Measurements from ENCODE around the gene PARL. TPM values are rescaled to one million over a fixed set of nuclear protein-coding genes. Genes with fewer than 3 reads are reported as not detected.

Gene PARL
- total RNA-seq, 4 donors from 2014 or later, result 47.6 to 66.6 (median 55.7) TPM

- no peak for DNase-seq (ENCODE audit: low spot score in 2 of 2)
- peak overlapping the region; percentile 74 to 92 (median 90) for H3K4me3 ChIP-seq
- H3K27ac ChIP-seq, result peak overlapping the region; percentile 71 to 88 (median 84)
- no peaks in the 10 kb centered on the region for H3K9me3 ChIP-seq
- TF ChIP-seq CTCF (IDR thresholded peaks at IDR 0.05) (no peak), POLR2A (IDR thresholded peaks at IDR 0.05) (no peak), EP300 (IDR thresholded peaks at IDR 0.05) (no peak)
- peaks cover 0 to 39% (median 19%) of the 10 kb centered on the region in 4 donors for H3K4me1 ChIP-seq
- H3K27me3 ChIP-seq, result no peaks in the 10 kb centered on the region
- no peaks in the 10 kb centered on the region for H3K36me3 ChIP-seq
- 1 to 4% methylated on average over 9 of the region's 9 CpGs for WGBS, 2 donors
Observed at GRCh38 chr3:183884097-183884426, 618 bp downstream of the PARL start.

DNA sequence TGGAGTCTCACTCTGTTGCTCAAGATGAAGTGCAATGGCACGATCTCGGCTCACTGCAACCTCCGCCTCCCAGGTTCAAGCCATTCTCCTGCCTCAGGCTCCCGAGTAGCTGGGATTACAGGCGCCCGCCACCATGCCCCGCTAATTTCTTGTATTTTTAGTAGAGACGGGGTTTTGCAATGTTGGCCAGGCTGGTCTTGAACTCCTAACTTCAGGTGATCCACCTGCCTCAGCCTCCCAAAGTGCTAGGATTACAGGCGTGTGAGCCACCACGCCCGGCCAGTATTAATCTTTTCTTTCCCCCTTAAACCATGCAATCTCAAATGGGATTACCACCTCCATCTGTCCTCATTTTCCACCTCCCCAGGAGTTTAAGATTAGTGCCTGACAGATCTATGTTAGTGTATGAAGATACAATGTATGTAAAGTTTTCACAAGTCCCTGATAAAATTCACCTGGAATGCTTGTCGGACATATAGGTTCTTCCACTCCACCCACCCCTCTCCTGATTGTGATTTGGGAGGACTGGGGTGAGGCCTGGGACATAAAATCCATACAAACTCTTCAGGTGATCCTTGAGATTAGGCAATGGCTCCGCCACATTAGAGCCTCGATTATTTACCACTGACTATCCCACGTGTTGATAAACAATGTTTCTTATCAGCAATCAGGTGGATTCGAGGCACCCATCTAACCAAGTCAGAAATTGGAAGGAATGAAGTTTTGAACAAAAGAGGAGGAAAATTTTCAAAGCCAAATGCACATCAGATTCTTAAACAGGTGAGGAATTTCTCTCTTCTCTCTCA, 1.2 kb downstream of the PARL start:
- H3K27ac ChIP-seq, result peak overlapping the region in 1 of 4 donors; percentile 81
- TF ChIP-seq EP300 (IDR thresholded peaks at IDR 0.05) (no peak), POLR2A (IDR thresholded peaks at IDR 0.05) (no peak), CTCF (IDR thresholded peaks at IDR 0.05) (no peak)
- no peaks in the 10 kb centered on the region for H3K27me3 ChIP-seq
- 67 to 71% methylated on average over 16 of the region's 16 CpGs for WGBS, 2 donors
- no peak for DNase-seq (ENCODE audit: low spot score in 2 of 2)
- no peaks in the 10 kb centered on the region for H3K9me3 ChIP-seq
- H3K4me1 ChIP-seq, result peaks cover 0 to 39% (median 19%) of the 10 kb centered on the region in 4 donors
- H3K36me3 ChIP-seq, result no peaks in the 10 kb centered on the region
- H3K4me3 ChIP-seq, result peak overlapping the region; percentile 74 to 92 (median 90)

GRCh38 chr3:183880121-183880520, 4.6 kb downstream of the PARL start:
- WGBS, 2 donors, result 85 to 89% methylated on average over 9 of the region's 9 CpGs

DNA sequence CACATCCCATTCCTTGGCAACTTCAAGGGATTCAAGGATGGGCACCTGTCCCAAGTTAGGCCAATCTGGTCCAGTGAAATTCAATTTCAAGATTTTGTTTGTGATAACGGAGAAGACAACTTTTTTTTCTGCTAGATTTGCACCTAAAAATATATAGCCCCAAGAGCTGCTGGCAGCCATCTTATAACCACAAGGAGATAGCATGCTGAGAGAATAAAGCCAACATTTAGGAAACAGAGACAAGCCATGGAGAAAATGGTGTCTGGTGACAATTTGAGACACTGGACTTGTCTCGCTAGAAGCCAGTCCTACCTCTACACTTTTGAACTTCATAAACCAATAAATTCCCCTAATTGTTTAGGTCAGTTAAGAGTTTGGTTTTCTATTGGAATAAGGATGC, 5.4 kb downstream of the PARL start:
- no peak overlapping the region for H3K4me3 ChIP-seq
- 95% methylated on average over 2 of the region's 2 CpGs for WGBS, 2 donors

More at GRCh38 chr3:183880121-183880520, 4.6 kb downstream of the PARL start:
- Histone ChIP-seq H3K4me3 (no peak overlapping the region), H3K27ac (no peak overlapping the region), H3K4me1 (peaks cover 0 to 42% (median 18%) of the 10 kb centered on the region in 4 donors), H3K9me3 (no peaks in the 10 kb centered on the region), H3K36me3 (peaks cover 0 to 16% (median 0%) of the 10 kb centered on the region in 3 donors), H3K27me3 (no peaks in the 10 kb centered on the region)
- DNase-seq (ENCODE audit: low spot score in 2 of 2), result no peak
- TF ChIP-seq POLR2A (IDR thresholded peaks at IDR 0.05) (no peak), EP300 (IDR thresholded peaks at IDR 0.05) (no peak), CTCF (IDR thresholded peaks at IDR 0.05) (no peak)

More for the DNA sequence above, 5.4 kb downstream of the PARL start:
- Histone ChIP-seq H3K9me3 (no peaks in the 10 kb centered on the region), H3K4me1 (peaks cover 0 to 41% (median 16%) of the 10 kb centered on the region in 4 donors), H3K27me3 (no peaks in the 10 kb centered on the region), H3K27ac (no peak overlapping the region), H3K36me3 (peaks cover 0 to 16% (median 0%) of the 10 kb centered on the region in 3 donors)
- TF ChIP-seq CTCF (IDR thresholded peaks at IDR 0.05), result no peak
- TF ChIP-seq POLR2A (IDR thresholded peaks at IDR 0.05), result no peak
- TF ChIP-seq EP300 (IDR thresholded peaks at IDR 0.05), result no peak
- DNase-seq (ENCODE audit: low spot score in 2 of 2), result no peak

All from tibial nerve (tissue), 4 donors.